GM18909 (cell line): ENCODE results near the gene REXO1.

ENCODE experiments used
- ATAC-seq: cut with Tn5 transposase; IDR thresholded peaks from one replicate; pipeline ENCODE4 v1.9.1; 2021; ENCODE audit warnings: mild to moderate bottlenecking; ENCODE audit not compliant: unreplicated experiment, poor library complexity

Gene REXO1

DNA sequence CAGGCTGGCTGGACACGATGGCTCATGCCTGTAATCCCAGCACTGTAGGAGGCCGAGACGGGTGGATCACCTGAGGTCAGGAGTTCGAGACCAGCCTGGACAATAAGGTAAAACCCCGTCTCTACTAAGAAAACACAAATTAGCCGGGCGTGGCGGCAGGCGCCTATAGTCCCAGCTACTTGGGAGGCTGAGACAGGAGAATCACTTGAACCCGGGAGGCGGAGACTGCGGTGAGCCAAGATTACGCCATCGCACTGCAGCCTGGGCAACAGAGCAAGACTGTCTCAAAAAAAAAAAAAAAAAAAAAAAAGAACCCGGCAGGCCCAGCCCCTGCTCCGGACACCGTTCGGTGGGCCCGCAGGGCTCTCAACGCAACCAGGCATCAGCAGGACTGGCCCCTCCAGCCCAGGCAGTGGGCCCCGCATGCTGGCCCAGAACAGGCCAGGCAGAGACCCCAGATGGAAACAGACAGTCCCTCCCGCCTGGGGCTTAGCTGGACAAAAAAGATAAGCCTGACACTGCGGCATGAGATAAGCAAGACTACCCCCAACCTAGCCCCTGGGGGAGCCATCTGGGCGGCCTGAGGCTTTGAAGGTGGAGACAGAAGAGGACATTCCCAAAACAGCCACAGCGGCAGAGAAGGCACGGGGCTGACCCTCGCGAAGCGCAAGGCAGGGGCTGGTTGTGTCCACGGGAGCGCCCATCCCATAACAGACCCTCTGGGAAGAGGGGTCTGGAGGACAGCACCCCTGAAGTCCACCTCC lies 11.6 kb downstream of the REXO1 start:
- no peak for ATAC-seq

DNA sequence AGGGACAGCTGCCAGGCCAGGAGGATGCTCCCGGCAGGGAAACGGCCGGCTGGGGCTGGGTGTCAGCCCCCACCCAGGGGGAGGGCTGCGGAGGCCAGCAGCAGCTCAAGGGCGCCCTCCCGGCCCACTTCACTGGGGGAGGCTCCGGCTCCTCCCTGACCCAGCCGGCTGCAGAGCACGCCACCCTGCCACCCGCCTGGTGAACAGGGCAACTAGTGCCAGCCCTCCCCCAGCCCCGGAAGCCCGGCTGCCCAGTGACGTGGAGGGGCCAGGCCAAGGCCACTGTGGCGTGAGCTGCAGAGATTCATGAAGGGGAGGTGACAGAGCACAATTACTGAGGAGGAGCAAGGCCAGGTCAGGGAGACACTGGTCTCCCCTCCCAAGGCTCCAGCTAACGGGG lies 14.7 kb downstream of the REXO1 start:
- ATAC-seq, result no peak

DNA sequence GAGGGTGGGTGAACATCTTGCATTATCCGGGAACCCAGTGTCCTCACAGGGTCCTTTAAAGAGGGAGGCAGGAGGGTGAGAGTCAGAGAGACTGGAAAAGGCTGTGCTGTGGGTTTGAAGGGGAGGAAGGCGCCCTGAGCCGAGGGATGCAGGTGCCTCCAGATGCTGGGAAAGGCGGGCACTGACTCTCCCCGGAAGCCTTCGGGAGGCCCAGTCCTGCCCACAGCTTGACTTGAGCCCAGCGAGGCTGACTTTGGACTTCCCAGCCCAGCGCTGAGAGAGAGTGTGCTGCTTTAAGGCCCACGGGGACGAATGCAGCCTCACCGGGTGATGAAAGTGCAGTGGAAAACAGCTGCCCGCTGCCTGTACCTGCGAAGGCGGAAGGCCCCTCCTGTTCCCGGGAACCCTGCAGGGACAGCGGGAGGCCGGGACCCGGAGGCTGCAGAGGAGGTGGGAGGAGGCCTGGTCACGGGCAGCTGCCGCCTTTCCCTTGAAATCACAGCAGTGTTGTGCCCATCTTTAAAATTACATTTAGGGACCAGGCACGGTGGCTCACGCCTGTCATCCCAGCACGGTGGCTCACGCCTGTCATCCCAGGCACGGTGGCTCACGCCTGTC lies 16.1 kb downstream of the REXO1 start:
- ATAC-seq, result no peak

DNA sequence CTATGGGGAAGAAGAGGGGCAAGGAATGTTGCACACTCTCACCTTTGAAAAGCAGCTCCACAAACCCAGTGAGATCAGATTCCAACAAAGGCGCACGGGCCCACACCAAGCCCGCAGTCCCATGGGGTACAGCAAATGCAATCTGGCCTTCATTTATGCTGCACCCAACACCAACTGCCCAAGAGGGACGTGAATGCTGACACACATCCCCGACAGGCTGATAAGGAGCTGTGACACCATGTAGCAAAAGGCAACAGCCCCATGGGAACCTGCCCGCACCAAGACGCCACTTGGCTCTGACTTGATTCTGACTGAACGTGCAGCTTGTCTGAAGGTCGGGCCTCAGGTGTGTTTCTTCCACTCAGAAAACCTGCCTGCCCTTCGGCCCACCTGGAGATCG lies 17.3 kb downstream of the REXO1 start:
- ATAC-seq, result no peak

DNA sequence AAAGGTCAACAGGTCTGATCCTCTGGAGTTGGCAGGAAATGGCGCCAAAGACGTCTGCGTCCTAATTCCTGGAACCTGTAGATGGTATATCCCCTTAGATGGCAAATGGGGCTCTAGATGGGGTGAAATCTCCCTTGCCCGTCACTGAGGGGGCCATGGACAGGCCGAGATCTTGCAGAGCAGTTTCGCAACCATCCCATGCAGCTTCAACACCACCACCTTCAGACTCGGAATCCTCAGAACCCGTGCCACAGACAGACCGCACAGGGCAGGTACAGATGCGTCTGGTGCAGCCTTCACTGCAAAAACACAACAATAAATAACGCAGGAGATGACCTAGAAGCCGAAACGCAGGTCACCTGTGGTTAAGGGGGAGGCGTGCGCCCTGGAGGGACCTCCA lies 17.7 kb downstream of the REXO1 start:
- ATAC-seq, result no peak

DNA sequence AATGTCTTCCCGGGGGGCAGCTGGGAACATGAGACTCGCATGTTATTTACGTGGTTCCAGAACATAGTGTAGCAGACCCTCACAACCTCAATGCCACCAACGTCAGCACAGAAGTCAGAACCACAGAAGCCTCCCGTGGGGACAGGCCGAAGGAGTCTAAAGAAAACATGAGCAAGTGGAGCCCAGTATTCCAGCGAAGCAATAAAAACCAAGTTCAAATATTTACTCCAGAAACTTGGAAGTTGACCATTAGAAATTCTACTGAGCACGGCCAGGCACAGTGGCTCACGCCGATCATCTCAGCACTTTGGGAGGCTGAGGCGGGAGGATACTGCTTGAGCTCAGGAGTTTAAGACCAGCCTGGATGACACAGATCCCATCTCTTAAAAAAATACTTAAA lies 18.3 kb downstream of the REXO1 start:
- ATAC-seq, result no peak

DNA sequence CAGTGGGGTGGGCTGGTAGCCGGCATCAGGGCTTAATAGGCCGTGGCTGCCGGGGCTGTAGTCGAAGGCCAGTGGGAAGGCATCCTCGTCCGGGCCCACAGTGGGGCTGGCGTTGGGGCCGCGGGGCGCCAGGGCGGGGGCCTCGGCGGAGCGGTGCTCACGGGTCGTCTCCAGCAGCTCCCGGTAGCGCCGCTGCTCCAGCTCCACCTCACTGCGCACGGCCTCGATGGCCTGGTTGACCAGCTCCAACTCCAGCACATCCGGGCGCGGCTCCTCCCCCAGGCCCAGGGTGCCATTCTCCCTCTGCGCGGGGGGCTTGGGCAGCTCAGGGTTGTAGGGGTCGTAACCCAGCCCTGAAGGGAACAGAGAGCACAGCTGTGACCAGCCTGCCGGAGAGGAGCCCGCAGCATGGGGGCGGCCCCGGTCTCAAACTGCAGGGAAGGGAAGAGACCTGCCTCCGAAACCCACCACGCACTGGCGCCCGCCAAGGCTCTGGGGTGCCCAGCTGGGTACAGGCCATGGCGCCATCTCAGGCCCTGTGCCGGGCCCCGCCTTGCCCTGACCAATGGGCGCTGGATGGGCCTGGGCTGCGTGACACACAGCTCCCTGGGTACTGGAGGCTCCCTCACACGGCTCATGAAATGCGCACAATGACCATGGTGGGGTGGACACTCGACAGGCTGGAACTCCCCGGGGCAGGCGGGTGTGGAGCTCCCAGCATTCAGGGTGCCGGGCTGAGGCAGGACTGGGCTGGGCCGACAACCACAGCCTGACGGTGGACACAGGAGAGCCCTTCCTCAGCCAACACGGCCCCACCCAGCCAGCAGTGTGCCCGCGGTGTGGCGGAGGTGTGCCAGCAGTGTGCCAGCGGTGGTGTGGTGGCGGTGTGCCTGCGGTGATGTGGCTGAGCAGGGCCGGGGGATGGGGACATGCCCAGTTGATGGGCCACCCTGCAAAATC lies 19.7 kb downstream of the REXO1 start:
- no peak for ATAC-seq

DNA sequence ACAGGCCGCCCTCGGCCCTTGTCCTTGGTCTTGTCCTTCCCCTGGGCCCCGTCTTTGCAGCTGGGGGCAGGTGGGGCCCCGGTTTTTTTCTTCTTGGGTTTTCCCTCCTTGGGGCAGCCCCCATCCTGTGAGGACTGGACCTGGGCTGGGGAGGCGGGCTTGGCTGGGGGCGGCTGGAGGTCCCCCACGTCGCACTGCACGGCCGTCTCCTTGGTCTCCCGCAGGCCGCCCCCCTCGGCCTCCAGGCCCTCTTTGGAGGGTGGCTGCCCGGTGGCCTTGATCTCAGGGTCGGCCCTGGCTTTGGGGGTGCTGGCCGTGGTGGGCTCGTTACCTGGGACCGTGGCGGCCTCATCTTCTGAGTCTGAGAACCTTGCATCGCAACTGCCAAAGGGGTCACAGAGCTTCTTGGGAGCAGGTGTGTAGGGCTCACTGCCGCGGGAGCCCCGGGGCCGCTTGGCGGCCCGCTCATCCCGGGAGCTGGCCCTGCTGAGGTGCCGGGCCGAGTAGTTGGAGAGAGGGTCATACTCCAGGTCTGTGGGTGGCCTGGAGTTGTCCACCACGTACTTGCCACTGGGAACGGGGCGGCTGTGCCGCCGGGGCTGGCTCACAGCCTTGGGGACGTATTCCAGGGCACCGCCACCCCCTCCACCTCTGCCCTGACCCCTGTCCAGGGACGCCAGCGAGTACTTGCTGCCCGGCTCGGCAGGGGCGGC lies 20.6 kb downstream of the REXO1 start:
- ATAC-seq, result no peak

DNA sequence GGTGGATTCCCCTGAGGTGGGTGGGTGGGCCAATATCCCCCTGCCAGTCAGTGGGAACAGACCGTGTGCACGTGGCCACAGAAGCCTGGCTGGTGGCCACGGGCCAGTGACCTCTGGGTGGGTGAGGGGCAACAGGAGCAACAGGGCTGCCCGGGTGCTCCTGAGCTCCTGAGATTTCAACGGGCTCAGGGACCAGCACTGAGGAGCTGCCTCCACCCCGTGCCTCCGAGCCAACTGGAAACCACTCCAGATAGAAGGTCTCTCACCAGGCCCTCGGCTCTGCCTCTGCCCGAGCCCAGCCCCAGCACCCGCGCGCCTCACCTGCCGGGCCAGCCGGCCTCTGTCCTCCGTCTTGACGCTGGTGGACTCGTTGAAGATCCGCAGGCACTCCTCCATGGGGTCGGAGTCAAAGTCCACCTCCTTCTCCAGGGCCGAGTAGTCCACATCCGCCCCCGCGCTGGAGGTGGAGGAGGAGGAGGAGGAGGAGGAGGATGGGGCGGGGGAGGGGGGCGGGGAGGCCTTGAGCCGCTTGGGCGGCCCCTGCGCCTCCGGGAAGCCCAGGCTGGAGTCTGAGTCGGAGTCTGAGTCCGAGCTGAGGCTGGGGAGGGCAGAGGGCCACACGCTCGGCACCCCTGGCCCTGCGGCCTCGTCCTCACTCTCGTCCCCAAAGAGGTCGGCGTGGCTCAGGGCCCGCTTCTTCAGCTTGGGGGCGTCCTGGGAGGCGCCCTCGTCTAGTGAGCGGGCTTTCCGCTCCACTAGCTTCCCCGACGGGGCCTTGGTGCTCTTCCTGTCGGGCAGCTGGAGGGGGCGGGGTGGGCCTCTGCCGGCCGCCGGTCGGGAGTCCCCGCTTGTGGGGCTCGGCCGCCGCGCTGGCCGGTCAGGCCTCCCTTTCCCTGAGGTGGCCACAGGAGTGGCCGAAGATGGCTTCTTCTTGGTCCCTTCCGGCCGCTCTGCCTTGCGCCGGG lies 21.4 kb downstream of the REXO1 start:
- no peak for ATAC-seq

DNA sequence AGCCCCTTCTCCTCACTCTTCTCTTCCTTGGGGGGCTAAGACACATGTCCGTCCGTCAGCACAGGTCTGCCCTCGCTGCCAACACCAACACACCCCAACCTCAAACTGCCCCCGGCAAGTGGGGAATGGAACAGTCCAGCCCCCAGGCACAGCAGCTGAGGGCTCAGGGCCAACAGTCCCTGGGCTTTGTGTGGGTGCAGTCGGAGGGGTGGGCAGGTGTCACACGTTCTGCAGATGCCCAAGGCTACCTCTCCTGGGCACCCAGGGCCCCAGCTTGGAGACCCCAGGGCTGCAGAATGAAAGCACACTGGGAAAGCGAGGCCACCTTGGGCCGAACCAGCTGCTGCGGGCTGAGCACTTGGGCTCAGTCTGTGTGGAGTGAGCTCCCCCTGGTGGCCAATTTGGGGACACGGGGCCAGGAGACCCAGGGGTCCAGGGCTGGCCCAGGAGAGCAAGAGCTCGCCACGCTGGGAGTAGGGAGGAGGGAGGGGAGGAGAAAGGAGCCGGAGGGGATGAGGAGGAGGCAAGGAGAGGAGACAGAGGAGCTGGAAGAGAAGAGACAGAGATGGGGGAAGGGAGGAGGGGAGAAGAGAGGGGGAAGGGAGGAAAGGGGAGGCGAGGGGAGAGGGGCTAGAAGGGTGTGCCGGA lies 22.2 kb downstream of the REXO1 start:
- no peak for ATAC-seq

DNA sequence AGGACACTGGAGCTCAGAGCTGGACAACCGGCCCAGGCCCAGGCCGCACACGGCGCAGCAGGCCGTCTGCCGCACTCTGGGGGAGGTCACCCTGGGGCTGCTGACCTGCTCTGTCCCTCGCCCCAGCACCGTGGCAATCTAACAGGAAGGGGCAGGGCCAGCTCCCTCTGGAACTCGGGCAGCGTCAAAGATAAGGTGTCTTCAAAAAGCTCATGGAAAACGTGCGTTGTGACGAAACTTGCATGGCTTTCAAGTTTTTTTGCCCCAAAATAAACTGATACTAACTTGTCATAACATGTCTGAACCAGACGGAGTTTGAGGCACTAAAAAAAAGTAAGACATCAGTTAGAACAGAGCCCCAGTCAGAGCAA lies 24.0 kb downstream of the REXO1 start:
- no peak for ATAC-seq

DNA sequence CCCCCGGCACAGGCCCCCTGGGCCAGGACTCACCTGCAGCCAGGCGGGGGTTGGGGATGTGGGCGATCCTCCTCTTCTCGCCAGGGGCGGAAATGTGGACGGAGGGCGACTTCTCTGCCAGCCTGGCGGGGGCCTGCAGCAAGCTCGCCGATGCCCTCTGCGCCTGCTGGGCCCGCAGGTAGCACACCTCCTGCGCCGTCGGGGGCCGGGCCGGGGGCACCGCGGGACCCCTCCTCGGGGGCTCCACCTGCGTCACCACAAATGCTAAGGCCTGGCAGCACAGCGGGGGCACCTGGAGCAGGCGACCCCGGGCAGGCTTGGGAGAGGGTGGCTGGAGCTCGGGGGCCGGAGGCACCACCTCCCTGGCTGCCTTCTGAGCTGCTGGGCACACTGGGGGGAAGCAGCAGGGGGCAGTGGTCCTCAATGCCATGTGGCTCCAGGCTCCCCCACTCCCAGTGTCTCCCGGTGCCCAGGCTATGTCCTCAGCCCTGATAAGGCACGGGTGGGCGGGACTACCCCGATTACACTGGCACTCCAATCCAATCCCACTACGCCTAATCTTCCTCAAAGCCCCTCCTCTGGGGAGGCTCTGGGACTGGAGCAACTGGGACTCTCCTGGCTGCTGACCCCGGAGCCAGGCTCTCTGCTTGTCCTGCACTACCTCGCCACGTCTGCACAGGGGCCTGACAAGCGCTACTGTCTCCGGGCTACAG lies 24.6 kb downstream of the REXO1 start:
- ATAC-seq, result no peak

DNA sequence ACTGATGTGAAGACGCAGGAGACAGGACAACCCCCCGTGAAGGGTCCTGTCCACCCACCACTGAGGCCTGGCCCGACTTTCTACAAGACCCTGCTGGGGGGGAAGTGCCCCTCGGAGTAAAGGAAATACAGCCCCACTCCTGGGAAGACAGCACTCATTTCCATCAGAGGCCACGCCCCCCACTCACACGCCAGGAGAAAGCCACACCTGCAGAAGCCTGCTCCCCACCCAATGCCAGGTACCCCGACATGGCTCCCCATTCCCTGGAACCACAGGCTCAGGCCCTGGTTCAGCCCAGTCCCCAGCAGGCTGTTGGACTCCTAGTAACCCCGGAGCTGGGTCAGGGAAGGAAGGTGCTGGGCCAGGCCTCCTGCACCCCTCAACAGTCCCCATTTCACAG lies 25.3 kb downstream of the REXO1 start:
- ATAC-seq, result no peak

DNA sequence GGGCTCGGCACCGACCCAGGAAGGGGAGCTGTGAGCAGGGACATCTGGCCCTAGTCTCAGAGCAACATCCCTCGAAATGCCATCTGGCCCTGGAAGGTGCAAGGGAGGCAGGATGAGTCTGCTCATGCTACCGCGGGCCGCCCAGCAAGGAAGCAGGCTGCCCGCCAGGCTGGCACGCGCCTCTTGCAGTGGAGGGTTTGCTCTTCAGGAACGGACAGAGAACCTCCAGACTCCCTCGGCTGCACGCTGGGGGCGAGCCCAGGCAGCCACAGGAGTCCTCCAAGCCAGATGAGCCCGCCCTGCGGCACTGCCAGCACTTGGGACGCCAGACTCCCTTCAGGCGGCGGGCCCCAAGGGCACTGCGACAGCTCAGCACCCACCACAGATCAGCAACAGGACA lies 26.1 kb downstream of the REXO1 start:
- no peak for ATAC-seq

DNA sequence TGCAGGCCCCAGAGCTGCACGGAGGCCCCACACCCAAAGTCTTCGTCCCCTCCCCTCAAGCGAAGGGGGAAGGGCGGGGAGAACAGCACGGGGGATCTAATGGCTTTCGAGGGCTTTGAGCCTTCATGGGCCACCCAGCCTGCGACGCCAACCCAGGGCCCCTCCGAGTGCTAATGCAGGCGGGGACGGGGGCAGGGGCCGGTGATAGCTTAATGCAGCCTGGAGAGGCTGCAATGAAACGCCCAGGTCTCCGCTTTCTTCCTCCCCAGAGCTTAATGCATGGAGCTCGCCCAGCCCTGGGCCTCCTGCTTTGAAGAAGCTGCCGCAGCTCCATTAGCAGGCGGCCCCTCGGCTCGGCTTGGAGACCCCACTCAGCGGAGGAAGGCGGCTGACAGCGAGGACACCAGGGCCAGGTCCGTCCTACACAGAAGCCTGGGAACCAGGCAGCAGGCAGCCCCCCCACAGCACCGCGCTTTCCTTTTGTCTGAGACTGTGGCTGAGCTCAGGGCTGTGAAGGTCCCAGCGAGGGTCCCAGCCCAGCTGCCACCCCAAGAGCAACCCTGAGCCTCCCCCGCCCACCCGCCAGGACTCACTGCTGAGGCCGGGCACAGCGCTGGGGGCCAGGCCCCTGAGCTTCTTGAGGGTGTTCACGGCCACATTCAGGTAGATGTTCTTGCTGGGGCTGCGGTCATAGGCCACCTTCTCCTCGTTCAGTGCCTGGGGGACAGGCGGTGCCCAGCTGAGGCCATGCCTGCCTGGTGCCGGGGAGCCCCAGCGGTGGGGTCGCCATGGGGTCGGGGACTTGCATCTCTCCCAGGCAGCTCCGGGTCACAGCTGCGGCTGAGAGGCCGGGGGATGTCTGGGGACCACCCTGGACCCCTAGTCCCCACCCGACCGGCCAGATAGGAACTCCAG lies 28.7 kb downstream of the REXO1 start:
- no peak for ATAC-seq

DNA sequence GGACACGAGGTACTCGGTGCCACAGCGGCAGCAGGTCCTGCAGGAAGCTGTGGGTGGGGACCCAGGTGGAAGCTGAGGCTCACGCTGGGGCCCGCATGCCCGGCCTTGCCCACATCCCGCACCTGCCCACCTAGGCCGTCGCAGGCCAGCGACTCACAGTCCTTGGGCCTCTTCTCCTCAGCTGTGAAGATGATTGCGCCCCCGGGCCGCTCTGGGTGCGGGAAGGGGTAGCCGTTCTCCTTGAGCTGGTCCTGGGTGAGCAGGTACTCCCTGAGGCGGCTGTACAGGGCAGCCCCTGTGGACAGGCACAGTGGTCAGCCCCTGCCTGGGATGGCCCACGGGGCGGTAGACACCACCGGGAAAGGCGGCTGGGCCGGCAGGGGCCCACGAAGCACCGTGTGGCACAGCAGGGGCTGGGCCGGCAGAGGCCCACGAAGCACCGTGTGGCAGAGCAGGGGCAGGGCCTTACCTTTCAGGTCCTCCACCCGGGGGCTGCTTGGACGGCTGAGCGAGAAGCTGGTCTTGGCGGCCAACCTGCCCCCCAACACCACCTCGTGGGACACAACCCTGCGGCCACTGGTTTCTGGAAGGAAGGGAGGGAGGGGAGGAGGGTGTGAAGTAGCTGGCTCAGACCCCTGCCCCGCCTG lies 29.6 kb downstream of the REXO1 start:
- ATAC-seq, result no peak
